Bronchial epithelial cell (primary cell): ENCODE results near the gene WEE1. TPM values are rescaled to one million over a fixed set of nuclear protein-coding genes. Genes with fewer than 3 reads are reported as not detected.

ENCODE experiments used
- DNase-seq: peaks from one replicate; pipeline ENCODE4 v3.0.0-alpha.2; 2010; ENCODE audit warnings: low read depth
- FAIRE-seq: peaks from 2 replicates; lab custom pipeline; 2011; peaks lifted over from hg19 to GRCh38; lab: Jason Lieb, UNC
- H3K27me3 ChIP-seq: 2 replicates; pipeline ENCODE4 v1.5.1; 2011; ENCODE audit warnings: low read length; ENCODE audit not compliant: control insufficient read depth, insufficient read depth
- H3K36me3 ChIP-seq: 2 replicates; pipeline ENCODE4 v1.5.1; 2011; ENCODE audit warnings: low read length; ENCODE audit not compliant: control insufficient read depth, insufficient read depth
- H3K4me3 ChIP-seq: 2 replicates; pipeline ENCODE4 v1.5.1; 2011; ENCODE audit warnings: mild to moderate bottlenecking, low read depth, low read length, control low read depth
- CTCF ChIP-seq: IDR thresholded peaks from 2 replicates; pipeline ENCODE4 v1.5.1; 2011; ENCODE audit warnings: mild to moderate bottlenecking, moderate library complexity, low read length, control low read depth, inconsistent platforms; ENCODE audit not compliant: insufficient read depth, severe bottlenecking
- total RNA-seq: library from RNA; depleted of rRNA; stranded (reverse); fragments of >200 nt; gene quantifications from 2 replicates; pipeline ENCODE4 v1.2.1, GENCODE V29; 2014

The WEE1 gene
- total RNA-seq, 1 donor from 2014 or later, result 15.8 TPM

- DNase-seq, result peak; percentile 59
- H3K36me3 ChIP-seq, result no peaks in the 10 kb centered on the region
- H3K4me3 ChIP-seq, result no peak overlapping the region
- H3K27me3 ChIP-seq, result no peaks in the 10 kb centered on the region
- FAIRE-seq, result no peak
- no peak for TF ChIP-seq CTCF
Observed at GRCh38 chr11:9562716-9563115, 10.8 kb upstream of the WEE1 start.

DNA sequence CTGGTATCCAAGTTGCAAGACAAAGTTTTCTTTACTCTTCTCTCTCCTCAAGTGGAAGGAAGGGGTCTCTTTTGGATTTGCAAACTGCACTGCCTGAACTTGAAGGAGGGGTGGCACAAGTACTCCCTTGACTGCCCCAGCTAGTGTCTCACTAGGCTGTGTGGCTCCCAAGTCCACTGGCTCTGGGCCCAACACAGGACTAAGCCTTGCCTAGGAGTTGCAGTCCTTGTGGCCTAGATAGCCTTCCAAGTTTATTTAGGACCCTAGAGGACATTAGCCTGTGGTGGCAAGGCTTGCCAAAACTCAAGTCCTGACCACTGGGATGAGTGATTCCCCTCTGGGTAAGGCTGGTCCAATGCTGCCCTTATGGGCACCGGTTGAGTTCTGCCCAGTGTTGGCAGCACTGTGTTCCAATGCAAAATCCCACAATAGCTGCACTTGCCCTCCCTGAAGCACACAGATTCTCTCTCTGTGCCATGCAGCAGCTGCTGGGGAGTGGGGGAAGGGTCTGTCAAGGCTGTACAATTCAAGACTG, 10.2 kb upstream of the WEE1 start:
- no peaks in the 10 kb centered on the region for H3K27me3 ChIP-seq
- H3K36me3 ChIP-seq, result no peaks in the 10 kb centered on the region
- H3K4me3 ChIP-seq, result no peak overlapping the region
- no peak for TF ChIP-seq CTCF
- FAIRE-seq (no peak), DNase-seq (no peak)

GRCh38 chr11:9565822-9566560, 7.5 kb upstream of the WEE1 start:
- FAIRE-seq (peak; percentile 43), DNase-seq (peak; percentile 100)
- no peaks in the 10 kb centered on the region for H3K36me3 ChIP-seq
- no peaks in the 10 kb centered on the region for H3K27me3 ChIP-seq
- no peak for TF ChIP-seq CTCF
- H3K4me3 ChIP-seq, result no peak overlapping the region

- H3K4me3 ChIP-seq, result no peak overlapping the region
- TF ChIP-seq CTCF, result no peak
- FAIRE-seq (no peak), DNase-seq (no peak)
- no peaks in the 10 kb centered on the region for H3K27me3 ChIP-seq
- no peaks in the 10 kb centered on the region for H3K36me3 ChIP-seq
Observed at GRCh38 chr11:9566561-9567063, 6.9 kb upstream of the WEE1 start.

- Histone ChIP-seq H3K4me3 (no peak overlapping the region), H3K36me3 (no peaks in the 10 kb centered on the region), H3K27me3 (no peaks in the 10 kb centered on the region)
- DNase-seq, result no peak
- no peak for FAIRE-seq
- no peak for TF ChIP-seq CTCF
Observed at GRCh38 chr11:9567401-9567800, 6.1 kb upstream of the WEE1 start.
